ENCODE results near the gene ALDH3A1.

ALDH3A1 gene

DNA sequence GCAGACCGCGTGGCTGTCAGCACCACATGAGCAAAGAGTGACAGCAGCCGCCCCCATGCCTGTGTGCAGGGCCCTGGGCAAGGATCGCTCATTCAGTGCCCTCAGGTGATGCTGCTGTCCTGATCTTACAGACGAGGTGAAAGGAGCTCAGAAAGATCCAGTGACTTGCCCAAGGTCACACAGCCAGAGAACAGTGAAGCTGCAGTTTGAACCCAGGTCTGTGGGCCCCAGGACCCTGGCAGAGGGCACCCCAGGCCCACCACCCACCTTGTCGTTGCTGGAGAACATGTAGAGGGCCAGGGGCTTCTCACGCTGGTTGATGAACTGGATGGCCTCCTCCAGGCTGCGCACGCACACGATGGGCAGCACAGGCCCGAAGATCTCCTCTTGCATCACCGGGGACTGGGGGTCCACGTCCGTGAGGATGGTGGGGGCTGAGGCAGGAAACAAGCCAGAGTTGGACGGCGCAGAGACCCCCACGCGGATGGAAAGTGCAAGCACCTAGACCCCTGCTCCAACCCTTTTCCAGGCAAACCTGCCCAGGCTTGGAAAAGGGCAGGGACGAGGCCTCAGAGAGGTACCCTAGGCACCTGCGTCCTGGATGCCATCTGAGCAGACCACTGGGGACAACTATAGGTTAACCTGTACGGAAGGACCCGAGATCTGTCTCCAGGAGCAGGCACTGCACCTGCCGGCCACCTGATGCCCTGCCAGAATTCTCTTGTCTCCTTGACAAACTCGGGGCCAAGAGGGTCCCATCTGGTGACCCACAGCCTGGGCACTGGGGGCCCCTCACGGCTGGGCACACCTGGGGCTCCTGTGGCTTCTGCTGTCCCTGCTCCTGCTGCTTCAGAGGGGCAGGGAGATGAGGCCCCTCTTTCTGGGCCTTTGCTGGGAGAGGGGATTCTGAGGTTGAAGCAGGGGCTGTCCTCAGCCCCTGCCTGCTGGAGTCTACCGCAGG lies 8.6 kb downstream of the ALDH3A1 start:
- TF ChIP-seq, protein P1, sequence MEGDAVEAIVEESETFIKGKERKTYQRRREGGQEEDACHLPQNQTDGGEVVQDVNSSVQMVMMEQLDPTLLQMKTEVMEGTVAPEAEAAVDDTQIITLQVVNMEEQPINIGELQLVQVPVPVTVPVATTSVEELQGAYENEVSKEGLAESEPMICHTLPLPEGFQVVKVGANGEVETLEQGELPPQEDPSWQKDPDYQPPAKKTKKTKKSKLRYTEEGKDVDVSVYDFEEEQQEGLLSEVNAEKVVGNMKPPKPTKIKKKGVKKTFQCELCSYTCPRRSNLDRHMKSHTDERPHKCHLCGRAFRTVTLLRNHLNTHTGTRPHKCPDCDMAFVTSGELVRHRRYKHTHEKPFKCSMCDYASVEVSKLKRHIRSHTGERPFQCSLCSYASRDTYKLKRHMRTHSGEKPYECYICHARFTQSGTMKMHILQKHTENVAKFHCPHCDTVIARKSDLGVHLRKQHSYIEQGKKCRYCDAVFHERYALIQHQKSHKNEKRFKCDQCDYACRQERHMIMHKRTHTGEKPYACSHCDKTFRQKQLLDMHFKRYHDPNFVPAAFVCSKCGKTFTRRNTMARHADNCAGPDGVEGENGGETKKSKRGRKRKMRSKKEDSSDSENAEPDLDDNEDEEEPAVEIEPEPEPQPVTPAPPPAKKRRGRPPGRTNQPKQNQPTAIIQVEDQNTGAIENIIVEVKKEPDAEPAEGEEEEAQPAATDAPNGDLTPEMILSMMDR (IDR thresholded peaks at IDR 0.05; ENCODE audit: low read length, missing control alignments) = no peak
- H3K4me3 ChIP-seq (replicated peaks; ENCODE audit: low read depth, low read length) = no peak overlapping the region
- DNase-seq (ENCODE audit: low read depth) = no peak

- no peak for DNase-seq (ENCODE audit: low read depth)
- H3K4me3 ChIP-seq (replicated peaks; ENCODE audit: low read depth, low read length) = no peak overlapping the region
- TF ChIP-seq, protein P1 (IDR thresholded peaks at IDR 0.05; ENCODE audit: low read length, missing control alignments) = no peak
Observed at GRCh38 chr17:19738757-19739156, 9.3 kb downstream of the ALDH3A1 start.

DNA sequence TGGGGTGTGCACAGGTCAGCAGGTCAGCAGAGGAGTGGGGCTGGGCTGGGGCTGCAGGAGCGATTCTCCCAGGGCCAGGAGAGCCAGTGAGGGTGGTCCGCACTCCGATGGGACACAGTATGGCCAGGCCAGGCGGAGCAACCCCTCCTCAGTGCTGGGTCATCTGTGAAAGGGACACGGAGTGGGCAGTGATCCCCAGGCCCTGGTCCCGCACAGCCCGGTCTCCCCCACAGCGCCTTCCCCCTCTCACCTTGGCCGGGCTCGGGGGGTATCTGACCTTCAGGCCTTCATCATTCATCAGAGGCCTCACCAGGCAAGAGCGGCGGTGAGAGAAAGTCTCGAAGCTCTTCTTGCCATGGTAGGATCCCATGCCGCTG lies 10.0 kb downstream of the ALDH3A1 start:
- TF ChIP-seq, protein P1 (IDR thresholded peaks at IDR 0.05; ENCODE audit: low read length, missing control alignments) = no peak

DNA sequence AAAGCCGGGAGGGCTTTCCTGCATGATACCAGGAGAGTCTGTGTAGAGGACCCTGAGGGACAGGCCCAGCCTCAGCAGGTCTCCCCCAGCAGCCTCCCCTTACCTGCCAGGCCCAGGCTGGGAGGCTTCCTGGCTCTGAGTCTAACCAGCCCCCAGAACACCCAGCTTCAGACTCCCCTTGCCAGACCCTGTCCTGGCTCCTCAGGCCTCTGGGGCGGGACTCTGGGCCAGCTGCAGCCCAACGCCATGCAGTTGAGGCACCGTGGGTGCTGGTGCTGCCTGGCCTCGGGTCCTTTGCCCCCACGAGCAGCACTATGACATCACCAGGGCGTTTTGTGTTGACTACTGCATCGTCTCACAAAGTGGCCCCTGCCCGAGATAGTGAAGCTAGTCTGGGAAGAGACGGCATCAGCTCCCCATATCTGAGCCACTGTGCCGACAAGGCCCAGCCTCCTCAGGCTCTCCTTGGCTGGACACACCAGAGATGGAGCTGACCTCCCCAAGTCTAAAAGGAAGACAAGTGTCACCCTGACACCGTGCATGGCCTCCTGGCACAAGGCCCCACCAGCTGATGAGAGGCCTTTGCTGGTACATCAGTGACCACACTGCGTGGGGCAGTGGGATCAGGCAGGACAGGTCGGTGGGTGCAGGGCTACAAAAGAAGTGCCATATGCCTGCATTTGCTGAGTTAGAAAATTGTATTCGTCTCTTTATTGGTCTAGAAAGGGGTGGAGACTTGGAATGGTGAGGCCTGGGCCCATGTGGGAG lies 10.6 kb downstream of the ALDH3A1 start:
- no peak overlapping the region for H3K4me3 ChIP-seq (replicated peaks; ENCODE audit: low read depth, low read length)
- TF ChIP-seq, protein P1 (IDR thresholded peaks at IDR 0.05; ENCODE audit: low read length, missing control alignments) = no peak
- no peak for DNase-seq (ENCODE audit: low read depth)

More for the DNA sequence above, 10.0 kb downstream of the ALDH3A1 start:
- no peak overlapping the region for H3K4me3 ChIP-seq (replicated peaks; ENCODE audit: low read depth, low read length)
- DNase-seq (ENCODE audit: low read depth) = no peak

DNA sequence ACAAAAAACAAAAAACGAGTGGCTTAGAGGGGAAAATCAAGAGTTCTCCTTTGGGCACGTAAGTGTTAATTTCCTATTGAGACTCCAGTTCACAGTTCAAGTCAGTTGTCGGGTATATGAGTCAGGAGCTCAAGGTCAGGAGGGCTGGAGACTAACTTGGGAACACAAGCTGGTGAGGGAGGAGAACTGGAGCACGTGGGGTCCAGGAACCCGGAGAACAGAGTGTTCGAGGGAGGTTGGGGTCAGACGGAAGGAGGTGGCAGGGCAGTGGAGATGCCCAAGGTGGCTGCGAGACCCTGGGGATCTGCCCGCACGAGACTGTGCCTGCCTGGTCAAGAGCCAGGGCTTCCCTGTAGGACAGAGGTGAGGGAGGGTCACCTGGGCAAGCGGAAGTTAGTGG lies 12.0 kb downstream of the ALDH3A1 start:
- TF ChIP-seq, protein P1 (IDR thresholded peaks at IDR 0.05; ENCODE audit: low read length, missing control alignments) = no peak
- H3K4me3 ChIP-seq (replicated peaks; ENCODE audit: low read depth, low read length) = no peak overlapping the region
- no peak for DNase-seq (ENCODE audit: low read depth)

DNA sequence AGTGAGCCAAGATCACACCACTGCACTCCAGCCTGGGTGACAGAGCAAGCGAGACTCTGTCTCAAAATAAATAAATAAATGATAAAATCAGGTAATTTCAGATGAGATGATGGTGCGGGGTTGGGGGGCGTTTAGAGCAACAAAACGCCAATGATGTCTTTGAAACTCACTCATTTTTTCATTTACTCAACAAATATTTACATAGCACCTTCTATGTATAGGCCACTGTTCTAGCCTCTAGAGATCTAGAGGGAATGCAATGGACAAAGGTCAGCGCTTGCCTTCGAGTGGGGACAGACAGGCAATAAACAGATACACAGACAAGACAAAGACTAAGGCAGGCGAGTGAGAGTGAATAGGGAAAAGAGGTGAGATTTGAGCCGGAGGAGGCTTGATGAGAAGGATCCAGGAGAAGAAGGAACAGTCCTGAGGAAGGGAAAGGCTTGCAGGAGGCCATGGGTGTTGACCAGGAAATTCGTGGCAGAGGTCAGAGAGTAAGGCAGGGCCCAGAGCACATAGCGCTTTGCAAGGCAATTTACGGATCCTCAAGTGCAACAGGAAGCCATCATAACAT lies 14.1 kb downstream of the ALDH3A1 start:
- no peak for DNase-seq (ENCODE audit: low read depth)
- TF ChIP-seq, protein P1 (IDR thresholded peaks at IDR 0.05; ENCODE audit: low read length, missing control alignments) = no peak
- H3K4me3 ChIP-seq (replicated peaks; ENCODE audit: low read depth, low read length) = no peak overlapping the region
